Measurements from ENCODE around the gene FRAS1.
"Not testable (repeated sequence)": the region's sequence is repeated elsewhere in the genome, so short reads cannot be mapped to it uniquely, and the experiment has no call there.

The FRAS1 gene, protein sequence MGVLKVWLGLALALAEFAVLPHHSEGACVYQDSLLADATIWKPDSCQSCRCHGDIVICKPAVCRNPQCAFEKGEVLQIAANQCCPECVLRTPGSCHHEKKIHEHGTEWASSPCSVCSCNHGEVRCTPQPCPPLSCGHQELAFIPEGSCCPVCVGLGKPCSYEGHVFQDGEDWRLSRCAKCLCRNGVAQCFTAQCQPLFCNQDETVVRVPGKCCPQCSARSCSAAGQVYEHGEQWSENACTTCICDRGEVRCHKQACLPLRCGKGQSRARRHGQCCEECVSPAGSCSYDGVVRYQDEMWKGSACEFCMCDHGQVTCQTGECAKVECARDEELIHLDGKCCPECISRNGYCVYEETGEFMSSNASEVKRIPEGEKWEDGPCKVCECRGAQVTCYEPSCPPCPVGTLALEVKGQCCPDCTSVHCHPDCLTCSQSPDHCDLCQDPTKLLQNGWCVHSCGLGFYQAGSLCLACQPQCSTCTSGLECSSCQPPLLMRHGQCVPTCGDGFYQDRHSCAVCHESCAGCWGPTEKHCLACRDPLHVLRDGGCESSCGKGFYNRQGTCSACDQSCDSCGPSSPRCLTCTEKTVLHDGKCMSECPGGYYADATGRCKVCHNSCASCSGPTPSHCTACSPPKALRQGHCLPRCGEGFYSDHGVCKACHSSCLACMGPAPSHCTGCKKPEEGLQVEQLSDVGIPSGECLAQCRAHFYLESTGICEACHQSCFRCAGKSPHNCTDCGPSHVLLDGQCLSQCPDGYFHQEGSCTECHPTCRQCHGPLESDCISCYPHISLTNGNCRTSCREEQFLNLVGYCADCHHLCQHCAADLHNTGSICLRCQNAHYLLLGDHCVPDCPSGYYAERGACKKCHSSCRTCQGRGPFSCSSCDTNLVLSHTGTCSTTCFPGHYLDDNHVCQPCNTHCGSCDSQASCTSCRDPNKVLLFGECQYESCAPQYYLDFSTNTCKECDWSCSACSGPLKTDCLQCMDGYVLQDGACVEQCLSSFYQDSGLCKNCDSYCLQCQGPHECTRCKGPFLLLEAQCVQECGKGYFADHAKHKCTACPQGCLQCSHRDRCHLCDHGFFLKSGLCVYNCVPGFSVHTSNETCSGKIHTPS (N-terminal part only)

DNA sequence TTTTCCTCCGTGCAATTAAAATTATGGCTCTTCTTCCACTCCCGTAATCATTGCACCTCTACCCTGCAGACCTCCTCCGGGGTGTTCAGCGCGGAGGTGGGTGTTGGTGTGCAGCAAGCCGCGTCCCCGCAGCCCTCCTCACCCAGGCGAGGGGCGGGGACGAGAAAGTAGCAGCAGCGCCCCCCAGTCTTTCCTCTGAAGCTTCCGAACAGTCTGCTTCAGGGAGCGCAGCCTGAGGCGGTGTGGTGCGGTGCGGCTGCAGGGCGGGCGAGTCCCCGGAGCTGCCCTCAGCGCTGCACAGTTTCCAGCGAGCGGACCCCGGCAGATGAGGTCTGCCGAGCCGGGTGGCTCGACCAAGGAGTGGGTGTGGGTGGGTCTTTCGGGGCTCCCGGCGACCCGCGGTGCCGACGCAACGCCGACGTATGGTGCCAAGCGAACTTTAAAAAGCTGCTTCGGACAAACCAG lies at the start of gene FRAS1:
FRAS1 (plus strand) TSS at position 189 of the 465 bp plus-strand sequence. CDS start 687 bp downstream, outside the sequence.
- no peak for DNase-seq (ENCODE audit: low read depth in 2 of 2)

DNA sequence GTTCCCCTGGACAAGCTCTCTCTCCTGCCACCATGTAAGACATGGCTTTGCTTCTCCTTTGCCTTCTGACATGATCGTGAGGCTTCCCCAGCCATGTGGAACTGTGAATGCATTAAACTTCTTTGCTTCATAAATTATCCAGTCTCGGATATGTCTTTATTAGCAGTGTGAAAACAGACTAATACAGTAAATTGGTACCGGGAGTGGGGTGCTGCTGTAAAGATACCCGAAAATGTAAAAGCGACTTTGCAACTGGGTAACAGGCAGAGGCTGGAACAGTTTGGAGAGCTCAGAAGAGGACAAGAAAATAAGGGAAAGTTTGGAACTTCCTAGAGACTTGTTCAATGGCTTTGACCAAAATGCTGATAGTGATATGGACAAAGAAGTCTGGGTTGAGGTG lies 46.1 kb upstream of the FRAS1 start:
- DNase-seq (ENCODE audit: low read depth in 2 of 2), result not testable (repeated sequence)

DNA sequence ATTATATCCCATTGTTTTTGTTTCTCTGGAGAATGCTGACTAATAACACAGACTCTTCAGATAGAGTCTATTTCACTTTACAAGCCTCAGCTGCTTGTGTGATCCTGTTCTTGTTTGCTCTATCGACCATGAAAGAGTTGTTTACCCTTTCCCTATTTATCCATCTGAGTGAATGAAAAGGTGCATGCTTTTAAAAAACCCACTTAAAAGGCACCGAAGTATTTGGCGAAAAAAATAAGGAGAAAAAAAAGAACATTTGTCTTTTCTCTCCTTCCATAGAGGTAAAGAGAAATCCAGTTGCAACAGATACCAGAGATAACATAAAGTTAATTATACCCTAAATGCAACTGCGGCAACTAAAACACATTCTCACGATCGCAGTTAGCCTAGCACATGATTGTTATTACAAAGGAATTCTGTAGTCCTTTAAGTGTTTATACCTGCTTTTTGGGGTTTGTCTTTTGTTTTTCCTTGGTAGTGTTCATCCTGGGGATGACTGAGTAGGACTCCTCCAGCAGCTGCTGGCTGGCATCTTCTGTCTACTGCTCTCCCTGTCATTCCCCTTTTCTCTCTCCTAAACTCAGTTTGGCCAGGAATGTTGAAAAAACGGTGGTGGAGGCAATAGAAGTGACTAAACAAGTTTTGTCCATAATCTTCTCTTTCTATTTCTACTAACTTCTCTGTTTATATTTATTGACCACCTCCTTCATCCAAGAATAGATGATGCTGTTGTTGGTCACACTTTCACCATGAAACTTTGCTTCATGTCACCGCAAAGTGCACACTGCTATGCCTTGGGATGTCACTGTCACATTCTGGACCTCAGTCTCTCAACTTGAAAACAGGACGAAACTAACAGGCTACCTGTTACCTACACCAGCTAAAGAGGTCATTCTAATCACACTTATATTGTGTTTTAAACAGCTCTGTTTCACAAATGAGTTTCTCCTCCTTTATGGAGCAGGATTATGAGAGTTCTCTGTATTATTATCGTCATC lies 41.9 kb upstream of the FRAS1 start:
- DNase-seq (ENCODE audit: low read depth in 2 of 2), result no peak

DNA sequence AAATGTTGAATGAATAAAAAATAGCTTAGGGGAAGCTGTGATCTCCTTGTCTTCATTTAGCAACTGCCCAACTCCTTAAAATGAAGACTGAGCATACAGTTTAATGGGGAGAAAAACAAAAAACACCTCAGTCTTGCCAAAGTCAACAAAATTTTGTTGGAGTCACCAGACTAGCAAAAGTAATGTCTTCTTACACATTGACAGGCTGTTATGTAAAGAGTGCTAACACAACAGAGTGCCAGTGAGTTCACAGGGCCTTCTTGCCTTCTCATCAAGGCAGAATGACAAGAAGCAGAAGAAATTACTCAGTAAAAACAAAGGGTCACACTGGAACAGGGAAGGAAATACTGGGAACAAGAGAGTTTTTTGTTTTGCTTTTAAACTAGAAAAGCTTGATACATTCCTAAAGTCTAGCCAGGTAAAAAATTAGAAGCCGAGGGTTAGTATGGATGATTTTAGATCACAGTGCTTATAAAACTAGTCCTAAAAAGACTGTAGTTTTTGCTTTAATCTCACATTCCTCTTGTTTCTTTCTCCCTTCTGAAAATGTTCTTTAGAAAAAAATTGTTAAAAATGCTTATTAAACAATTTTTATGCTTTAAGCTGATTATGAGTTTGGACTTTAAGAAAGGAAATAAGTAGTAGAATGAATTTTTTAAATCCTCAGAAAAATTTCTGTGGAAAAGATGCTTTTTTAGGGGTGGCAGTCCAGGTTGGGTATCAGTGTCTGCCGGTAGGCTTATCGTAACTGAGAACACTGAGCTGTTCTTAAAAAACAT lies 38.7 kb upstream of the FRAS1 start:
- no peak for DNase-seq (ENCODE audit: low read depth in 2 of 2)

DNA sequence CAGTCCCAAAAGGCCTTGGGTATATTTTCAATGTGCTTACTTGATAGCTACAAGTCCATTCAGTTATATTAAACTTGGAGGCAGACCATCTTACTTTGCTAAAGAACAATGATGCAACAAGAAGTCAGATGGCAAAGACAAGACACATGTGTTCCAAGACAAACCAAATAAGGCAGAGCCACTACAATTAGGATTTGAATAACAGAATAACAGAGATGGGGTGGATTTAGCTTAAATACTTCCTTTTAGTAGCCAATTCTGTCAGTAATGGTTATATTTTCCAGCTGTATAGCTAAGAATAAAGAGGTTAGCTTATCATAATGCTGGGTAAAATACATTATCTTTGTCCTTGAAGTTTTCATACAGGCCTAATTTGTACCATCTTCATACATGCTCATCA lies 37.7 kb upstream of the FRAS1 start:
- DNase-seq (ENCODE audit: low read depth in 2 of 2), result no peak

DNA sequence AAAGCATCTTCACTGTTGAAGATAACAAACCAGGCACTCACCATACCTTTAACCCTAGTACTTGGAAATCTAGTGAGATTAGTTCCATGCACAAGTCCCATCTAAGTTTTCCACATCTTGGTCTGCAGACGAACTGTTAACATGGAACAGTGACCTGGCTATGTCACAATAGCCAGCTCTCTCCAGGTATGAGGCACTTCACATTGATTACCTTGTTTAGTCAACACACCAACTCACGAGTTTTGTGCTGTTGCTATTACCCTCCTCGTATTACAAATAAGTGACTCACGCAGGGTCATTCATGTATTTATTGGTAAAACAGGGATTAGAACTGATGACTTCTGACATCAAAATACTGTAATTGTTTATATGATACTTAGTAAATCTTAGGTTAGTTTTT lies 36.4 kb upstream of the FRAS1 start:
- no peak for DNase-seq (ENCODE audit: low read depth in 2 of 2)

DNA sequence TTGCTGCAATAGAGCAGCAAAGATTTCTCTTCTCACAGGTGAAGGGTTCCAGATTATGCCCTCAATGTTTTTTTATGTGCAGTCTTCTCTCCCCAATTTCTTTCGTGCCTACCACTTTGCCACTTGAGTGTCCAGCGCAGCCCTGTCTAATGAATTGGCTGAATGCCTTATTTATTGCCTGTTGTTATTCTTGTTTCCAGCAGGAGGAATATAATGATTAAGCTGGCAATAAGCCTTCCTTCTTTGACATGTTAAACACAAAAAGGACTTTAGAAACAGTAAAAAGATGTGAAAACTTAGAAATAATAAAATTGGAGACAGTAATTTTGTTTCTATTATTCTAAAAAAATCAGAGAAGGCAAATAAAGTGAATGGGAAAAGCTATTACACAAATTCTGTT lies 34.6 kb upstream of the FRAS1 start:
- no peak for DNase-seq (ENCODE audit: low read depth in 2 of 2)

DNA sequence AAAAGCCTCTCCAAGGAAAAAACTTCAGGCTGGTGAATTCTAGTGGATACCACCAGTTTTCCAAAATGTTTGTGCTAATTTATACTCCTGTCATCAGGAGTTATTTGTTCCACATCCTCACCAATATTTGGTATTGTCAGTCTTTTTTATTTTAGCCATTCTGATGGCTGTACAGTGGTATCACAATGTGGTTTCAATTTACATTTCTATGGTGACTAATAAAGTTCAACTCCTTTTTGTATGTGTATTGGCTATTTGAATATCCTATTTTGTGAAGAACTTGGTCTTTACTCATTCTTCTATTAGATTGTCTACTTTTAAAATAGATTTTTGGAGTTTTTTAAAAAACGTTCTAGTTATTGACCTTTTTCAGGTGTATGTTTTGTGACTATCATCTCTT lies 33.0 kb upstream of the FRAS1 start:
- no peak for DNase-seq (ENCODE audit: low read depth in 2 of 2)

DNA sequence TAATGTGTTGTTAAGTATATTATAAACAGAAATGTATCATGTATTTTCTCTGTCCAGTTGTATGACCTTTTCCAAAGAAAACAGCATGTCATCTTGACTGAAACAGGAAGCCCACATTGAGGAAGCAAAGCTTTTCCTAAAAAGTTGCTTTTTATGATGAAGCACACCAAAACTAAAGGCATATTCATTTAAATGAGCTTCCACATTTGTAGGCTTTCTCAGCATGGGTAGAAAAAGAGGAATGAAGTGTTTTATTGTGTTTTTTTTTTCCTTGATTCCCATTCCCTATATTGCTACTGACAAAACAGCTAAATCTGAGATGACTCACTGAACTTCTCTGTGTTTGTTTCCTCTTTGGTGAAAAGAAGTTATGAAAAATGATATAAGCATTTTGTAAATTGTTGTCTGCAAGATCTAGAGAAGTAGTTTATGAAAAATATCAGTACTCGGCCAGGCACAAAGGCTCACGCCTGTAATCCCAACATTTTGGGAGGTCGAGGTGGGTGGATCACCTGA lies 32.5 kb upstream of the FRAS1 start:
- DNase-seq (ENCODE audit: low read depth in 2 of 2), result no peak

DNA sequence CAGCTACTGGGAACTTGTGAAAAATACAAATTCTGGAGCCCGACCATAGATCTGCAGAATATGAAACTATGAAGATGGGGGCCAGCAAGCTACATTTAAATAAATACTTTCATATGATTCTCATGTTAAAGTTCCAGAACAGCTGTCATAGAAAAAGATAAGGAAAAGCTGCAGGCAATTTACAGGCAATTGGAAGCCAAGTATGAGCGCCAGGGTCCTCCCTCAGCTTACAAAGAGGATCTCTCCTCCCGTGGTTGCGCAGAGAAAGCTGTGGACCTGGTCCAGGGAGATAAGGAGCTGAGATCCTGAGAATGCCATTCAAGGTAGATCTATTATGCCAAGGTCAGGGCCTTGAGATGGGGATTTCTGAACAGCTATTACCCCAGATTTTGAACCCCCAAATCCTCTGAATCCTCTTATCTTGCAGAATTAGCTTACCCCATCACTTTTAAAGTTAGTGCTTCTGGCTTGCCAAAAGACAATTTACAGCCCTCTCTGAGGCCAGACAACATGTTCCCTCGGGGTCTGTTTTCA lies 25.6 kb upstream of the FRAS1 start:
- DNase-seq (ENCODE audit: low read depth in 2 of 2), result no peak

DNA sequence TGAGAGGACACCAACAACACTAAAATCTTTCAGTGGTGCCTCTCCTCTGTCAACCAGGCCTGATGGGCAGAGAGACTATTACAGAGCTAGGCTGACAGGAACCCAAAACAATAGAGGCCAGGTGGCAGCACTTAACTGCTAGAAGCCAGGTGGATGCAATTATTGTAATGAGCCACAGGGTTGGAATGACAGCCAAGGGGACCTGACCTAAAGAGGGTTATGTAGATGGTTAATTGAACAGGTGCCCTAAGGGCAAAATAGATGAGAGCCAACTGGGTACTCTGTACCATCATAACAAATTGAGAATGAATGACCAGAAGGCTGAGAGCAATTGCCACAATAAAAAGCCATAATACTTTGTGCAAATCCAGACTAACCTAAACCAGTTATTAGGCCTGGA lies 24.7 kb upstream of the FRAS1 start:
- DNase-seq (ENCODE audit: low read depth in 2 of 2), result no peak

DNA sequence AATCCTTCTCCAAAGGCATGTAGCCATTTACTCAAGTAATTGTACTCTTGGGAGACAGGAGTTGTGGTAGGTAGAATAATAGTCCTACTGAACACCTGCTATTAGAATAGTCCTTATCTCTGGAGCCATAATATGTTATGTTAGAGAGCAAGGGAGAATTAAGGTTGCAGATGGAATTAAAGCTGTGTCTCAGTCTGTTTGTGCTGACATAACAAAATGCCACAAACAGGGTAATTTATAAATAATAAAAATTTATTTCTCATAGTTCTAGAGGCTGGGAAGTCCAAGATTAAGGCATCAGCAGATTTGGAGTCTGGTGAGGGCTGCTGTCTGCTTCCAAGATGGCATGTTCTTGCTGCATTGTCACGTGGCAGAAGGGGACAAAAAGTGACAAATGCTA lies 24.2 kb upstream of the FRAS1 start:
- no peak for DNase-seq (ENCODE audit: low read depth in 2 of 2)

DNA sequence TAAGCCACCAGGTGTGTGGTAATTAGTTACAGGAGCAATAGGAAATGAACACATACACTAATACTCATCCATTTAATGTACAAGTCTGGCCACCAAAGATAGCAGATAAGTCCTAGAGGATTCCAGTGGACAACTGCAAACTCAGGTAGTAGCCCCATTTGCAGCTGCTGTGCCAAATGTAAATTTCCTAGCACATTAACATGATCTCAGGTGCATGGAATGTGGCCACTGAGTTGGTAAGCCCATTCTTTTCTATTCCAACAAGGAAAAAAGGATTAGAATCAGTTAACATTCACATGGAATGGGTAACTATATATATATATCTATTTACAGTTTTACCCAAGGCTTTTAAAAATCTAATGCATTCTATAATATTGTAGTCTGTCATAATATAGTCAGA lies 23.3 kb upstream of the FRAS1 start:
- DNase-seq (ENCODE audit: low read depth in 2 of 2), result no peak

DNA sequence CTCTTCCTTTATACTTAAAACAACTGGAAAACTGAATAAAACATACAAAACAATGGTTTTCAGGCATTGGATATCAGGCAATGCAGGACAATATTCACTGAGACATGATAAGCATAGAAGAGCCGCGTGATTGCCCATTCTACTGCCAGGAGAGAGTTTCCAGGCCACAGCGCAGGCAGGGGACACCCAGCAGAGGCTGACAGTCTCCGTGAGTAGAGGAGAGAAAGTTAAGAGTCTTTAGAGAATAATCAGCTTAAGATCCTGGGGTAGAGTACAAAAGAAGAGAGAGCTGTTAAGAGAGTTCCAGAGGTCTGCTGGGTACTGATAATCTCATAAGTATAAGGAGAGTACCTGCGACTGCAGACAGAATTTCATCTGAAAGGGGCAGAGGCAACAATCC lies 18.4 kb upstream of the FRAS1 start:
- DNase-seq (ENCODE audit: low read depth in 2 of 2), result no peak

DNA sequence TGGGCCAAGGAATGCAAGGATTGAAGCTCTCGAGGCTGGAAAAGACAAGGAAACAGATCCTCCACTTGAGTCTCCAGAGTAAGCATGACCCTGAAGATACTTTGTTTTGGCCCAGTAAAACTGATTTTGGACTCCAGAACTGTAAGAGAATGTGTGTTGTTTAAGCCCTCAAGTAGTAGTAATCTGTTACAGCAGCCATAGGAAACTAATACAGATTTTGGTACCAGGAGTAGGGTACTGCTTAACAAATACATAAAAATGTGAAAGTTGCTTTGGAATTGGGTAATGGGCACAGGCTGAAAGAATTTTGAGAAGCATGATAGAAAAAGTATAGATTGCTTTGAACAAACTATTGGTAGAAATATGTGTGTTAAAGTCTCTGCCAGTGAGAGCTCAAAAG lies 17.4 kb upstream of the FRAS1 start:
- no peak for DNase-seq (ENCODE audit: low read depth in 2 of 2)

DNA sequence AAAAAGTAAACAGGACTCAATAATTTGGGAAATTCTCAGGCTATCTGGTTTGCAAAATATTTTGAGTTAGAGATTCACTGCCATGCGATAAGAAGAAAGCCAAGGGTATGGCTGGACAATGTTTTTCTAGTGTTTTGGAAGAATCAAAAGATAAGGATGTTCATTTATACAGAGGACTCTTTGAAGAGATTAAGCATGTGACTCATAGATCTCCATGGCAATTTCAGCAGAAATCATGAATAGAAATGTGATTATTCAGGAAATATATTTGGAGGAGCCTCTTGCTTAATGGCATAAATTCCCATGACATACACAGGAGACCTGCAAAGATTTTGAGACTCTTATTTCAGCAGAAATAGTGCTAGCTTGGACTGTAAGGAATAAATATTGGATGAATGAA lies 16.7 kb upstream of the FRAS1 start:
- no peak for DNase-seq (ENCODE audit: low read depth in 2 of 2)

DNA sequence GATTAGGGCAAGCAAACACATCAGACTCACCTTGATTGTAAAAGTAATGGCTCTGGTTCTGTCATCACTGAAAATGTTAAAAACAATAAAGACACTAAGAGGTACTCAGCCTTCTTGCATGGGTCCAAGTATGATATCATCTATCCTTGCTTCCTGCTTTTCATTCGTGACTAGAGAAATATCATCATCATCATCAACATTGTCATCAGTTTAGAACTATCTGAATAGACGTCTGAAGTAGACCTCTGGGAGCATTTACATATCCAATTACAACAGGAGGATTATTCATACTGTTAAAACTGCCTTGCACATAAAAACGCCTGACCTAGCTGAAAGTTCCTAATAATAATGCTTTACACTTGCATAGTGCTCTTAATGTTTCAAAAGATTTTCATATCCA lies 9.8 kb upstream of the FRAS1 start:
- DNase-seq (ENCODE audit: low read depth in 2 of 2), result no peak

DNA sequence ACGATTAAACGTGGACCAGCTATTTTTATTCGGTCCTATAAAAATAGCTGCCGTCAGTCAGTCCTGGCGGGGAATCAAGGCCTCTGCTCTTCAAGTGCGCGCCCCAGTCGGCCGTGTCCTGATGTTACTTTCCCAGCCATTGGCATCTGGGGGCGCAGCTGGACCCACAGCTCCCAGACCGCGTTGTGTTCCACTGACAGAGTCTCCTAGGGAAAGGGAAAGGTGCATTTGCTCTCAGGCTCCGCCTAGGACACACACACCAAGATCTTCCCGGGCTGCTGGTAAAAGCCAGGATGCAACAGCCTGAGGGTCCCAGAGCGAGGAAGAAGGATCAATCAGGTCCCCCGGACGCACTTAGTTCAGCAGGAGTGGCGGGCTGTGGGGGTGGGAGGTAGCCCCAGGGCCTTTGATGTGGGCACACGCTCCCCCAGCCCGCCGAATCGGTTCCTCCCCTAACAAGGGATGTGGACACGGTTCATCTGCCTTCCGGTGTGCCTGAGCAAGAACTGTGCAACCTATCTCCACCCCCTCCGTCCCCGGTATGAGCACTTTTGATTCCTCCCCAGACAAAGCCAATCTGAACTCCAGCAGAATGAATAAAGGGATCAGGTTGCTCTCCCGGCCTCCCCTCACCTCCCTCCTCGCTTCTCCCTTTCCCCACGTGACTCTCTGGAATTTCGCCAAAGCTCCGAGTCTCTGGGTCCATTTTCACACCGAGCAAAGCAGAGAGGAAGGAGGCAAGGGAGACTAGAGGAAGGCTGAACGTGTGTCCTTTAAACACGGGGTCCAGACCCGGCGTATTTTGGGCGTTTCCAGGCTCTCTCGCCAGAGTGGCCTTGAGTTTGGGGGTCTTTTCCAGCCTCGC lies 626 bp upstream of the FRAS1 start:
- no peak for DNase-seq (ENCODE audit: low read depth in 2 of 2)

Measured in stimulated activated CD4-positive, alpha-beta T cell treated with anti-CD3 and anti-CD28 coated beads, Interleukin-1b, Interleukin-23, amount 100 ng/mL, for 1 hour (primary cell).